GM23338 (cell line): ENCODE results near the gene NCR3LG1. TPM values are rescaled to one million over a fixed set of nuclear protein-coding genes. Genes with fewer than 3 reads are reported as not detected.

Experiments
- ATAC-seq: fragments of 200-7000 bp; cut with Tn5 transposase; 3 replicates; pipeline ENCODE4 v1.9.1; 2020
- DNase-seq: peaks from one replicate; pipeline ENCODE4 v3.0.0-alpha.2; 2015; ENCODE audit warnings: low spot score
- H2AFZ ChIP-seq: fragments of 200-600 bp; sonication (generic); 2 replicates; pipeline ENCODE4 v1.8.0; 2016; ENCODE audit warnings: antibody characterized with exemption, mild to moderate bottlenecking, moderate library complexity
- H3F3A ChIP-seq: fragments of 200-600 bp; sonication (generic); replicated peaks from 2 replicates; pipeline ENCODE4 v1.8.0; 2017; ENCODE audit warnings: antibody characterized with exemption, mixed run types, low read depth
- H3K27ac ChIP-seq: fragments of 200-600 bp; sonication (generic); 2 replicates; pipeline ENCODE4 v1.6.1; 2016; ENCODE audit warnings: low read depth
- H3K27me3 ChIP-seq: fragments of 200-600 bp; sonication (generic); 2 replicates; pipeline ENCODE4 v1.8.0; 2016; ENCODE audit warnings: mild to moderate bottlenecking, mixed run types, moderate library complexity; ENCODE audit not compliant: insufficient read depth
- H3K36me3 ChIP-seq: fragments of 200-600 bp; sonication (generic); 2 replicates; pipeline ENCODE4 v1.8.0; 2016; ENCODE audit warnings: mild to moderate bottlenecking; ENCODE audit not compliant: insufficient read depth
- H3K4me1 ChIP-seq: fragments of 200-600 bp; sonication (generic); 2 replicates; pipeline ENCODE4 v1.8.0; 2016; ENCODE audit warnings: mild to moderate bottlenecking, moderate library complexity; ENCODE audit not compliant: insufficient read depth
- H3K4me2 ChIP-seq: fragments of 200-600 bp; sonication (generic); 2 replicates; pipeline ENCODE4 v1.7.1; 2017; ENCODE audit warnings: mixed run types
- H3K4me3 ChIP-seq: fragments of 200-600 bp; sonication (generic); 2 replicates; pipeline ENCODE4 v1.6.1; 2016; ENCODE audit warnings: mixed run types
- H3K79me2 ChIP-seq: fragments of 200-600 bp; sonication (generic); replicated peaks from 2 replicates; pipeline ENCODE4 v1.8.0; 2017; ENCODE audit warnings: mild to moderate bottlenecking; ENCODE audit not compliant: insufficient read depth
- H3K9me2 ChIP-seq: fragments of 200-600 bp; sonication (generic); 2 replicates; pipeline ENCODE4 v1.8.0; 2017; ENCODE audit not compliant: insufficient read depth
- H4K20me1 ChIP-seq: fragments of 200-600 bp; sonication (generic); replicated peaks from 2 replicates; pipeline ENCODE4 v1.8.0; 2017; ENCODE audit warnings: mild to moderate bottlenecking; ENCODE audit not compliant: insufficient read depth
- H3K27ac Mint-ChIP-seq: 2 replicates; pipeline ENCODE4 v1.8.0; 2020; ENCODE audit warnings: inconsistent platforms, mild to moderate bottlenecking, moderate library complexity, mixed read lengths
- H3K27me3 Mint-ChIP-seq: 3 replicates; pipeline ENCODE4 v1.8.0; 2022; ENCODE audit warnings: low read depth, mild to moderate bottlenecking, moderate library complexity, mixed read lengths, inconsistent platforms; ENCODE audit not compliant: insufficient read depth, poor library complexity
- H3K36me3 Mint-ChIP-seq: 3 replicates; pipeline ENCODE4 v1.8.0; 2021; ENCODE audit warnings: low read depth, mild to moderate bottlenecking, inconsistent platforms, moderate library complexity, mixed read lengths
- H3K4me1 Mint-ChIP-seq: 3 replicates; pipeline ENCODE4 v1.8.0; 2020; ENCODE audit warnings: mild to moderate bottlenecking, inconsistent platforms, mixed read lengths
- H3K4me3 Mint-ChIP-seq: 3 replicates; pipeline ENCODE4 v1.8.0; 2021; ENCODE audit warnings: moderate library complexity, mild to moderate bottlenecking, inconsistent platforms, mixed read lengths
- H3K9me3 Mint-ChIP-seq: 3 replicates; pipeline ENCODE4 v1.8.0; 2020; ENCODE audit warnings: moderate library complexity, mild to moderate bottlenecking, inconsistent platforms, mixed read lengths
- ETS1 ChIP-seq: IDR thresholded peaks from 2 replicates; pipeline ENCODE4 v1.6.1; 2016; ENCODE audit warnings: antibody characterized with exemption
- NANOG ChIP-seq: IDR thresholded peaks from 2 replicates; pipeline ENCODE4 v1.6.1; 2016; ENCODE audit warnings: antibody characterized with exemption, borderline replicate concordance
- ZNF462 ChIP-seq: fragments of 250-450 bp; sonication (Bioruptor Pico); IDR thresholded peaks from 2 replicates; pipeline ENCODE4 v1.5.0; 2020; ENCODE audit warnings: mild to moderate bottlenecking, moderate library complexity
- polyA plus RNA-seq: library from polyadenylated mRNA; unstranded; fragments of >200 nt; fragmentation: Nextera tagmentation; extraction: Ambion mirVana; gene quantifications from 2 replicates; pipeline ENCODE4 v1.2.1, GENCODE V29; 2016
- total RNA-seq: library from RNA; depleted of rRNA; stranded (reverse); fragments of >200 nt; shearing (Covaris generic); gene quantifications from 2 replicates; pipeline ENCODE4 v1.2.3, GENCODE V29; 2014

Gene NCR3LG1
- total and polyA plus RNA-seq, 2 experiments from 2014 or later: 0.15 to 1.9 TPM

- TF ChIP-seq ZNF462 (CRISPR knock-in tag) (no peak), ETS1 (no peak)
Measured at GRCh38 chr11:17395978-17396377, 44.4 kb downstream of the NCR3LG1 start (continued).

- H3K9me2 ChIP-seq: no peaks in the 10 kb centered on the region
- H3K27me3 ChIP-seq: no peaks in the 10 kb centered on the region
- Mint-ChIP-seq H3K4me3 (no peak overlapping the region), H3K4me1 (0 out of 3 replicates have a peak, but pooled peaks cover 2% of the 10 kb centered on the region), H3K27ac (no peak overlapping the region), H3K36me3 (no peaks in the 10 kb centered on the region), H3K9me3 (no peaks in the 10 kb centered on the region), H3K27me3 (peaks cover 6% of the 10 kb centered on the region)
- H3F3A ChIP-seq: no peaks in the 10 kb centered on the region
- DNase-seq (no peak), ATAC-seq (no peak)
- H3K36me3 ChIP-seq: no peaks in the 10 kb centered on the region
- H2AFZ ChIP-seq: no peak overlapping the region
- H3K79me2 ChIP-seq: no peaks in the 10 kb centered on the region
- TF ChIP-seq NANOG: no peak
- H4K20me1 ChIP-seq: no peaks in the 10 kb centered on the region
- H3K4me3 ChIP-seq: no peak overlapping the region
- H3K4me2 ChIP-seq: no peak overlapping the region
- H3K4me1 ChIP-seq: no peaks in the 10 kb centered on the region
- H3K27ac ChIP-seq: no peak overlapping the region
Measured at GRCh38 chr11:17396598-17397310, 45.2 kb downstream of the NCR3LG1 start.
